GM12864 (cell line): Measurements from ENCODE around the gene NECTIN1.

ENCODE experiments used
- DNase-seq: peaks from one replicate; pipeline ENCODE4 v3.0.0-alpha.2; 2011; ENCODE audit warnings: low read depth
- H3K4me3 ChIP-seq: 2 replicates; pipeline ENCODE4 v1.5.1; 2011; ENCODE audit warnings: mild to moderate bottlenecking, low read depth, low read length, control low read depth
- CTCF ChIP-seq: IDR thresholded peaks from 2 replicates; pipeline ENCODE4 v1.5.1; 2011; ENCODE audit warnings: low read depth, mild to moderate bottlenecking, moderate library complexity, low read length, control low read depth, inconsistent platforms; ENCODE audit errors: missing control alignments

NECTIN1 gene

GRCh38 chr11:119687373-119688046, 41.5 kb downstream of the NECTIN1 start:
- TF ChIP-seq CTCF: no peak
- no peak for DNase-seq
- no peak overlapping the region for H3K4me3 ChIP-seq

- TF ChIP-seq CTCF: no peak
- no peak for DNase-seq
- no peak overlapping the region for H3K4me3 ChIP-seq
Observed at GRCh38 chr11:119686177-119686882, 42.7 kb downstream of the NECTIN1 start.

- TF ChIP-seq CTCF: no peak
- DNase-seq: no peak
- no peak overlapping the region for H3K4me3 ChIP-seq
Observed at GRCh38 chr11:119685111-119685746, 43.8 kb downstream of the NECTIN1 start.

GRCh38 chr11:119684361-119685110, 44.5 kb downstream of the NECTIN1 start:
- DNase-seq: no peak
- TF ChIP-seq CTCF: no peak
- H3K4me3 ChIP-seq: no peak overlapping the region

GRCh38 chr11:119683783-119684182, 45.2 kb downstream of the NECTIN1 start:
- TF ChIP-seq CTCF: no peak
- H3K4me3 ChIP-seq: no peak overlapping the region
- DNase-seq: no peak

GRCh38 chr11:119681361-119681910, 47.6 kb downstream of the NECTIN1 start:
- no peak overlapping the region for H3K4me3 ChIP-seq
- peak; percentile 17 for TF ChIP-seq CTCF
- DNase-seq: no peak
